ENCODE data around the gene CIAO2B. TPM values are rescaled to one million over a fixed set of nuclear protein-coding genes. Genes with fewer than 3 reads are reported as not detected.
A peak's percentile ranks its signal among the peaks of the same experiment; 100 is the strongest.

The CIAO2B gene
- total and polyA plus RNA-seq, 7 donors, result 71.7 to 219 (median 121) TPM

DNA sequence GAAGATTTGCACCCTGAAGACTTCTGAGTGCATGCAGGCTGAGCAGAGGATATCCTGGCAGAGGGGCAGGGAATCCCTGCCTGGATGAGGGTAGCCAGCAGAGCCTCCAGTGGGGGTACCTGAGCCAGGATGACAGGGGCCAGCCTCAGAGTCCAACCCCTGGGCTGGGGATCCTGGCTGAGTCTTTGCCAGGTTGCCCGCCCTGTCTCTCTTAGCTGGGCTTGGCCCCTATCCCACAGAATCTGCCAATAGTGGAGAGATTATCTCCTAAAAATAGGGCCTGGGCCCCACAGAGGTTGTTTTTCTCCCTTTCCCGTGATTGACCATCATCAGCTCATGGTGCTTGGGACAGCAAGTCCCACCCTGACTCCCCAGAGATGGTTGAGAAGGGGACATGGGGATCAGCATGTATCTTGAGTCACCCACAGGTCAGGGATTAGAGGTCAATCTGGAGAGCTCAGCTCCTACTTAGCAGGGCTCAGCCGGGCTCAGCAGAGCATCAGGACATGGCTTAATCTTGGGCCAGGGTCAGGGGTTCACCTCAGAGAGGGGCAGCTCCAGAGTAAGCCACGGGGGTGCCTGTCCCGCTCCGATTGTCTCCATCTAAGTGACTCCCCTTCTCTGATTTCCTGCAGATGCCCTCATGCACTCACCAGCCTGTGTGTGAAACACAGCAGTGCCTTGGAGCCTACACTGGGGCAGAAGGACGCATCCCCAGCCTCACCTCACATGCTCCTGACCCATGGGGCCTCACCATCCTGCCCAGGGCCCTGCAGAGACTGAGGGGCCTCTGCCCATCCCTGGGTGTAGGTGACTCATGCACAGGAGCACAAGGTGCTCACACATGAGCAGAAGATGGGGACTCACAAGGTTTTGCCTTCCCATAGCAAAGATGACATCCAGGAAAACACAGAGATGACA lies 27.0 kb downstream of the CIAO2B start:
- Histone ChIP-seq H3K36me3 (no peaks in the 10 kb centered on the region), H3K4me3 (no peak overlapping the region), H3K27ac (peak overlapping the region in 1 of 4 donors; percentile 17), H3K9me3 (no peaks in the 10 kb centered on the region), H3K4me1 (peaks cover 0 to 42% (median 40%) of the 10 kb centered on the region in 4 donors), H3K27me3 (no peaks in the 10 kb centered on the region)
- TF ChIP-seq EP300 (IDR thresholded peaks at IDR 0.05), result no peak
- TF ChIP-seq POLR2AphosphoS5 (IDR thresholded peaks at IDR 0.05), result no peak
- TF ChIP-seq POLR2A (IDR thresholded peaks at IDR 0.05), result no peak
- TF ChIP-seq, protein P1, sequence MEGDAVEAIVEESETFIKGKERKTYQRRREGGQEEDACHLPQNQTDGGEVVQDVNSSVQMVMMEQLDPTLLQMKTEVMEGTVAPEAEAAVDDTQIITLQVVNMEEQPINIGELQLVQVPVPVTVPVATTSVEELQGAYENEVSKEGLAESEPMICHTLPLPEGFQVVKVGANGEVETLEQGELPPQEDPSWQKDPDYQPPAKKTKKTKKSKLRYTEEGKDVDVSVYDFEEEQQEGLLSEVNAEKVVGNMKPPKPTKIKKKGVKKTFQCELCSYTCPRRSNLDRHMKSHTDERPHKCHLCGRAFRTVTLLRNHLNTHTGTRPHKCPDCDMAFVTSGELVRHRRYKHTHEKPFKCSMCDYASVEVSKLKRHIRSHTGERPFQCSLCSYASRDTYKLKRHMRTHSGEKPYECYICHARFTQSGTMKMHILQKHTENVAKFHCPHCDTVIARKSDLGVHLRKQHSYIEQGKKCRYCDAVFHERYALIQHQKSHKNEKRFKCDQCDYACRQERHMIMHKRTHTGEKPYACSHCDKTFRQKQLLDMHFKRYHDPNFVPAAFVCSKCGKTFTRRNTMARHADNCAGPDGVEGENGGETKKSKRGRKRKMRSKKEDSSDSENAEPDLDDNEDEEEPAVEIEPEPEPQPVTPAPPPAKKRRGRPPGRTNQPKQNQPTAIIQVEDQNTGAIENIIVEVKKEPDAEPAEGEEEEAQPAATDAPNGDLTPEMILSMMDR (IDR thresholded peaks at IDR 0.05), result no peak
- WGBS, 2 donors, result 79 to 82% methylated on average over 7 of the region's 7 CpGs
- intact Hi-C loops (cut with DNase I), result no loop called here
- DNase-seq, result no peak

DNA sequence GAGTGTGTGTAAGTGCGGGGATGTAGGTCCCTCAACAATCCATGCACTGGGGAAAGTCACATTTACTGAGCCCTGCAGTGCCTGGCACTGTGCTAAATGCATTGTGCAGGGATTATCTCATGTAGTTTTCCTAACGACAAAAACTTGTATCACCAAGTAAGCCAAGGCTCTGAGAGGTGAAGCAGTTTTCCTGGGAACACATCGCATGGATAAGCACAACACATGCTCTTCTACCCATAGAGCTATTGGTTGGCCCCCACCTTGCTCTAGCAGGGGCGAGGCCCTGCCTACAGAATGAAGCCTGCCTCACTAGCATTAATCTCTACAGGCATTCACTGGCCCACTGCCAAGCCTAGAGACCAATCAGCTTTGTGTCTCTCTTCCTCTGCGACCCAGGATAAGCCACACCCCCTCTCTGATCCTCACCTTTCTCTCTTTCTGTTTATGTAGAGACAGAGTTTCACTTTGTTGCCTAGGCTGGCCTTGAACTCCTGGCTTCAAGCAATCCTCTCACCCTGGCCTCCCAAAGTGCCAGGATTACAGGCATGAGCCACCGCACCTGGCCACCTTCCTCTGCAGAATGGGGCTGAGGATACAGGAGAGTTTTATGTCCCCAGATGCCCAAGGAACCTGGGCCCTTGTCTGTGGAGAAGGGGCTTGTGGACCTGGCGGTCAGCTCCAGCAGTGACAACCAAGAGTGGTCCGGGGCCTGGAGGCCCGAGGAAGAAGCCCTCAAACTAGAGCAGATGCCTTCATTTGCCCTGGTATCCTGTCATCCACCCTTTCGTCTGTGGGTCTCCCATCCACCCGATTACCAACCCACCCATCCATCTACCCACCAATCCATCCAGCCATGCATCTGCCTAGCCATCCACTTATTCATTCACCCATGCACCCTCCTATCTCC lies 28.3 kb downstream of the CIAO2B start:
- H3K4me3 ChIP-seq, result no peak overlapping the region
- intact Hi-C loops (cut with DNase I), result no loop called here
- H3K27me3 ChIP-seq, result no peaks in the 10 kb centered on the region
- TF ChIP-seq POLR2A (IDR thresholded peaks at IDR 0.05), result no peak
- TF ChIP-seq POLR2AphosphoS5 (IDR thresholded peaks at IDR 0.05), result no peak
- TF ChIP-seq, protein P1 (IDR thresholded peaks at IDR 0.05), result no peak
- no peak for TF ChIP-seq EP300 (IDR thresholded peaks at IDR 0.05)
- WGBS, 2 donors, result 56 to 76% methylated on average over 11 of the region's 11 CpGs
- H3K9me3 ChIP-seq, result no peaks in the 10 kb centered on the region
- DNase-seq, result no peak
- H3K27ac ChIP-seq, result peak overlapping the region; percentile 84 to 96 (median 90)
- H3K36me3 ChIP-seq, result no peaks in the 10 kb centered on the region
- peaks cover 0 to 54% (median 52%) of the 10 kb centered on the region in 4 donors for H3K4me1 ChIP-seq

DNA sequence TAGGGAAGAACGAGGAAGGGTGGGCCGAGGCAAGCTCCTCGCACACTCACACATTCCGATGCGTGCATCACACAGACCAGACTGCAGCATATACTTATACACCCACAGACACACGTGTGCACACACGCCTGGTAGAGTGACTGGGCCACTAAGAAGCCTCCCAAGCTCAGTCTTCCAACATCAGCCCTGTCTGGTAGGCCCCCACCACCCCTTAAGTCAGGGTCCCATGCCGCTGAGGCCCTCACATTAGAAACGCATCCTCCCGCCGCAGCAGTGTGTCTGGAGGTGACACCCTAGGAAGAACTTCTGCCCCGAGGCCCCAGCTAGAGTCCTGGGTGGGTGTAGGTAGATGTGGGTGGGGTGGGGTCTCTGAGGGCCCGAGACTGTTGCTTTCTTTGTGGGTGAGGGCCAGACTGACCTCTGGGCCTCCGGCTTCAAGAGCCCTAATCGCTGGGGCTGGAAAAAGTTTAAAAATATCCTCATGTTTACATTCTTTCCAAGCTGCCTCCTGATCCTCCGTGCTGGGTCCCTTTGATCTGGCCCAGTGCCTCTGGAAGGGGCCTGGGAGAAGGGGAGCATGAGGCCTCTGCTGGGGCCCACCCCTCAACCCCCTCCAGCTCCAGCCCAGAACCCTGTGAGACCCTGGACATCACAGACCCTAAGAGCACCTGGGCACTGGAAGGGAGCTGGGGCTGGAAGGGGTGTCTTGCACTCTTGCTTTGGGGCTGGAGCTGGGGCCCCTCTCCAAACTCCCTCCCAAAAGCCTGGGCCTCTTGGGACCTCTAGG lies 29.2 kb downstream of the CIAO2B start:
- Histone ChIP-seq H3K4me3 (peak overlapping the region in 2 of 4 donors; percentile 11 to 34), H3K27ac (peak overlapping the region; percentile 84 to 96 (median 90)), H3K27me3 (no peaks in the 10 kb centered on the region), H3K36me3 (no peaks in the 10 kb centered on the region), H3K4me1 (peaks cover 0 to 63% (median 61%) of the 10 kb centered on the region in 4 donors), H3K9me3 (no peaks in the 10 kb centered on the region)
- 71 to 73% methylated on average over 16 of the region's 16 CpGs for WGBS, 2 donors
- intact Hi-C loops (cut with DNase I), result no loop called here
- TF ChIP-seq EP300 (IDR thresholded peaks at IDR 0.05), result peak in 1 of 4 donors; percentile 36
- TF ChIP-seq, protein P1 (IDR thresholded peaks at IDR 0.05), result no peak
- no peak for DNase-seq

DNA sequence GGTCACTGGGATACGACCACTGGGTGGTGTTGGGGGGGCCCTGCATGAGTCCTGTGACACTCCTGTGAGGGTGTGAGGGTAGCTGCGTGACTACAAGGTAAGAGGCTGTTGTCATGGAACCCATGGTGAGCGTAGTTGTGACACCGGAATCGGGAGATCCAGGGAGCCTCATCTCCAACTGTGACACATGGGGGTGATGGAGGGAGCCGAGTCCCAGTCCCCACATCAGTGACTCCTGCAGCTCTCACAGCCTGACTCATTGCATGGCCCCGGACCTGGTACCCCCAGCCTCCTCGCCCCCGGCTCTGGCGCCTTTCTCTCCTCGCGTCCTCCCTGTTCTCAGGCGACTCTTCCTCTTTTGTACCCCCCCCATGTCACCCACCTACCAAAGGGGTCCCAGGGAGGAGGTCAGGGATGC lies 29.8 kb downstream of the CIAO2B start:
- H3K4me3 ChIP-seq, result peak overlapping the region in 2 of 4 donors; percentile 11 to 34
- no peaks in the 10 kb centered on the region for H3K9me3 ChIP-seq
- intact Hi-C loops (cut with DNase I), result no loop called here
- peak overlapping the region; percentile 84 to 96 (median 90) for H3K27ac ChIP-seq
- H3K27me3 ChIP-seq, result no peaks in the 10 kb centered on the region
- whole genome bisulfite sequencing, 2 donors, result 93% methylated on average over 13 of the region's 13 CpGs
- TF ChIP-seq, protein P1 (IDR thresholded peaks at IDR 0.05), result no peak
- TF ChIP-seq POLR2AphosphoS5 (IDR thresholded peaks at IDR 0.05), result no peak
- no peak for TF ChIP-seq EP300 (IDR thresholded peaks at IDR 0.05)
- TF ChIP-seq POLR2A (IDR thresholded peaks at IDR 0.05), result no peak
- H3K36me3 ChIP-seq, result no peaks in the 10 kb centered on the region
- DNase-seq, result no peak
- peaks cover 0 to 69% (median 67%) of the 10 kb centered on the region in 4 donors for H3K4me1 ChIP-seq

Data from sigmoid colon (tissue), 7 donors.